MCF 10A (cell line): ENCODE data around the gene NOTCH4. TPM values are rescaled to one million over a fixed set of nuclear protein-coding genes. Genes with fewer than 3 reads are reported as not detected.
A peak's percentile ranks its signal among the peaks of the same experiment; 100 is the strongest.

Experiments used
- BruUV-seq: library from RNA; stranded (reverse); fragments of 400-500 nt; replicated peaks from 2 replicates; lab custom pipeline; 2021; lab: Mats Ljungman, UMichigan
- CTCF ChIA-PET: fragments of 300-600 bp; sonication (Branson Sonifier 250); formaldehyde crosslinking; extraction: SDS; loops from one replicate; lab custom pipeline; 2021; ENCODE audit warnings: antibody characterized with exemption, inconsistent platforms; lab: Yijun Ruan, JAX
- POLR2A ChIA-PET: fragments of 300-600, 350-650 bp; sonication (Branson Sonifier 250); formaldehyde crosslinking; extraction: SDS; loops from one replicate; lab custom pipeline; 2020; ENCODE audit warnings: antibody characterized with exemption, inconsistent platforms; lab: Yijun Ruan, JAX
- DNase-seq: peaks from one replicate; pipeline ENCODE4 v3.0.0-alpha.2; 2018; ENCODE audit not compliant: unreplicated experiment
- H3K27ac Mint-ChIP-seq: one replicate; pipeline ENCODE4 v1.8.0; 2022; ENCODE audit warnings: mild to moderate bottlenecking, low read depth, mixed read lengths; ENCODE audit not compliant: unreplicated experiment
- H3K27me3 Mint-ChIP-seq: one replicate; pipeline ENCODE4 v1.8.0; 2022; ENCODE audit warnings: mixed read lengths; ENCODE audit not compliant: insufficient read depth, unreplicated experiment
- H3K36me3 Mint-ChIP-seq: one replicate; pipeline ENCODE4 v1.8.0; 2022; ENCODE audit warnings: mild to moderate bottlenecking, moderate library complexity, mixed read lengths; ENCODE audit not compliant: insufficient read depth, unreplicated experiment
- H3K4me1 Mint-ChIP-seq: one replicate; pipeline ENCODE4 v1.8.0; 2022; ENCODE audit warnings: mixed read lengths; ENCODE audit not compliant: insufficient read depth, unreplicated experiment
- H3K4me3 Mint-ChIP-seq: one replicate; pipeline ENCODE4 v1.8.0; 2022; ENCODE audit warnings: mild to moderate bottlenecking, moderate library complexity, mixed read lengths; ENCODE audit not compliant: unreplicated experiment
- H3K9me3 Mint-ChIP-seq: one replicate; pipeline ENCODE4 v1.8.0; 2022; ENCODE audit warnings: mixed read lengths; ENCODE audit not compliant: unreplicated experiment
- intact Hi-C: fragments of 100-400 bp; cut with micrococcal nuclease; formaldehyde crosslinking; loops from 2 replicates; pipeline ENCODE4 v1.14.1; 2022
- total RNA-seq: library from RNA; stranded (reverse); gene quantifications from 2 replicates; pipeline ENCODE4 v1.2.3, GENCODE V29; 2022
- TF ChIP-seq, protein P1 (sequence below): fragments of 200-600 bp; IDR thresholded peaks from one replicate; pipeline ENCODE4 v1.8.0; 2022; ENCODE audit warnings: antibody characterized with exemption, mild to moderate bottlenecking; ENCODE audit not compliant: unreplicated experiment

Gene NOTCH4
- total RNA-seq, 1 experiment from 2014 or later, result not detected

GRCh38 chr6:32182555-32182981, 41.3 kb downstream of the NOTCH4 start:
- ChIA-PET POLR2A (interaction anchor here (0.8 to 0.9 kb wide), 3 partner anchors 8 to 53 kb away, joined by 3 read pairs; no protein-coding TSS in a partner anchor), CTCF (interaction anchor here (0.8 kb wide), 1 partner anchor 15 kb away, joined by 3 read pairs; no protein-coding TSS in a partner anchor)
- DNase-seq, result no peak
- no TSS peak for BruUV-seq
- TF ChIP-seq, protein P1, sequence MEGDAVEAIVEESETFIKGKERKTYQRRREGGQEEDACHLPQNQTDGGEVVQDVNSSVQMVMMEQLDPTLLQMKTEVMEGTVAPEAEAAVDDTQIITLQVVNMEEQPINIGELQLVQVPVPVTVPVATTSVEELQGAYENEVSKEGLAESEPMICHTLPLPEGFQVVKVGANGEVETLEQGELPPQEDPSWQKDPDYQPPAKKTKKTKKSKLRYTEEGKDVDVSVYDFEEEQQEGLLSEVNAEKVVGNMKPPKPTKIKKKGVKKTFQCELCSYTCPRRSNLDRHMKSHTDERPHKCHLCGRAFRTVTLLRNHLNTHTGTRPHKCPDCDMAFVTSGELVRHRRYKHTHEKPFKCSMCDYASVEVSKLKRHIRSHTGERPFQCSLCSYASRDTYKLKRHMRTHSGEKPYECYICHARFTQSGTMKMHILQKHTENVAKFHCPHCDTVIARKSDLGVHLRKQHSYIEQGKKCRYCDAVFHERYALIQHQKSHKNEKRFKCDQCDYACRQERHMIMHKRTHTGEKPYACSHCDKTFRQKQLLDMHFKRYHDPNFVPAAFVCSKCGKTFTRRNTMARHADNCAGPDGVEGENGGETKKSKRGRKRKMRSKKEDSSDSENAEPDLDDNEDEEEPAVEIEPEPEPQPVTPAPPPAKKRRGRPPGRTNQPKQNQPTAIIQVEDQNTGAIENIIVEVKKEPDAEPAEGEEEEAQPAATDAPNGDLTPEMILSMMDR, result no peak
- peaks cover 41% of the 10 kb centered on the region for H3K4me1 Mint-ChIP-seq
- H3K27me3 Mint-ChIP-seq, result no peaks in the 10 kb centered on the region
- H3K9me3 Mint-ChIP-seq, result no peaks in the 10 kb centered on the region
- intact Hi-C loops, result no loop called here
- H3K27ac Mint-ChIP-seq, result no peak overlapping the region
- no peak overlapping the region for H3K4me3 Mint-ChIP-seq
- H3K36me3 Mint-ChIP-seq, result peaks cover 78% of the 10 kb centered on the region

GRCh38 chr6:32181915-32182529, 41.8 kb downstream of the NOTCH4 start:
- Mint-ChIP-seq H3K4me1 (peaks cover 43% of the 10 kb centered on the region), H3K36me3 (peaks cover 78% of the 10 kb centered on the region), H3K4me3 (no peak overlapping the region), H3K9me3 (no peaks in the 10 kb centered on the region), H3K27ac (no peak overlapping the region), H3K27me3 (no peaks in the 10 kb centered on the region)
- intact Hi-C loops, result no loop called here
- ChIA-PET POLR2A (interaction anchor here (0.7 to 1.1 kb wide), 5 partner anchors 9 to 53 kb away, joined by 3 read pairs; partner anchors contain the start of gene EGFL8), CTCF (interaction anchor here (0.8 kb wide), 1 partner anchor 16 kb away, joined by 3 read pairs; no protein-coding TSS in a partner anchor)
- BruUV-seq, result no TSS peak
- DNase-seq, result no peak
- TF ChIP-seq, protein P1, result no peak

GRCh38 chr6:32181148-32181702, 42.6 kb downstream of the NOTCH4 start:
- ChIA-PET CTCF (no interaction called here), POLR2A (interaction anchor here (0.7 to 1.1 kb wide), 2 partner anchors 14 to 17 kb away, joined by 3 read pairs; partner anchors contain the start of gene EGFL8)
- intact Hi-C loops, result no loop called here
- no peak overlapping the region for H3K27ac Mint-ChIP-seq
- peaks cover 44% of the 10 kb centered on the region for H3K4me1 Mint-ChIP-seq
- no peaks in the 10 kb centered on the region for H3K27me3 Mint-ChIP-seq
- no peaks in the 10 kb centered on the region for H3K9me3 Mint-ChIP-seq
- no peak overlapping the region for H3K4me3 Mint-ChIP-seq
- no peak for DNase-seq
- no TSS peak for BruUV-seq
- H3K36me3 Mint-ChIP-seq, result peaks cover 72% of the 10 kb centered on the region
- TF ChIP-seq, protein P1, result no peak

GRCh38 chr6:32179766-32180405, 44.0 kb downstream of the NOTCH4 start:
- peaks cover 58% of the 10 kb centered on the region for H3K36me3 Mint-ChIP-seq
- ChIA-PET POLR2A (interaction anchor here (1.0 to 5.0 kb wide), 7 partner anchors 10 to 792 kb away, joined by 3 to 112 read pairs (median 6); partner anchors contain the start of genes ATF6B, DXO, FKBPL and GPSM3), CTCF (interaction anchor here (1.1 to 2.0 kb wide), 3 partner anchors 15 to 1097 kb away, joined by 4 to 6 read pairs (median 4); partner anchors contain the start of gene B3GALT4)
- TSS peak; percentile 20 for BruUV-seq
- no peak for DNase-seq
- H3K27me3 Mint-ChIP-seq, result no peaks in the 10 kb centered on the region
- peaks cover 41% of the 10 kb centered on the region for H3K4me1 Mint-ChIP-seq
- no peaks in the 10 kb centered on the region for H3K9me3 Mint-ChIP-seq
- H3K4me3 Mint-ChIP-seq, result peak overlapping the region; percentile 79
- H3K27ac Mint-ChIP-seq, result no peak overlapping the region
- intact Hi-C loops, result no loop called here
- TF ChIP-seq, protein P1, result no peak
